Testis (tissue), 3 donors: Measurements from ENCODE around the gene ZNF236. TPM values are rescaled to one million over a fixed set of nuclear protein-coding genes. Genes with fewer than 3 reads are reported as not detected.
"Not testable (repeated sequence)": the region's sequence is repeated elsewhere in the genome, so short reads cannot be mapped to it uniquely, and the experiment has no call there.

Experiments
- DNase-seq: peaks from one replicate; pipeline ENCODE4 v3.0.0-alpha.2; 2019
- H3K27ac ChIP-seq, 2 donors: fragments of 200-600 bp; sonication (generic); one replicate each; pipeline ENCODE4 v1.5.1; 2019
- H3K27me3 ChIP-seq: fragments of 200-600 bp; sonication (generic); one replicate; pipeline ENCODE4 v1.5.1; 2019
- H3K36me3 ChIP-seq: fragments of 200-600 bp; sonication (generic); one replicate; pipeline ENCODE4 v1.5.1; 2017; ENCODE audit warnings: low read depth; ENCODE audit errors: missing control alignments
- H3K4me1 ChIP-seq: fragments of 200-600 bp; sonication (generic); one replicate; pipeline ENCODE4 v1.5.1; 2019
- H3K4me3 ChIP-seq, 2 donors: fragments of 200-600 bp; sonication (generic); one replicate each; pipeline ENCODE4 v1.5.1; 2017 to 2019
- H3K9me3 ChIP-seq: fragments of 200-600 bp; sonication (generic); one replicate; pipeline ENCODE4 v1.5.1; 2017
- CTCF ChIP-seq, 3 experiments: fragments of 450-650 bp in 2 of 3; fragments of 200-600 bp in 1 of 3; sonication (generic) in 1 of 3; IDR thresholded peaks; one replicate each; pipeline ENCODE4 v1.5.1; 2016 to 2019; ENCODE audit warnings: antibody characterized with exemption in 3 of 3, mild to moderate bottlenecking in 2 of 3, moderate library complexity in 1 of 3
- POLR2A ChIP-seq: fragments of 450-650 bp; IDR thresholded peaks from one replicate; pipeline ENCODE4 v1.6.1; 2017; ENCODE audit warnings: antibody characterized with exemption, mild to moderate bottlenecking, moderate library complexity
- WGBS, 2 donors: methylation state at CpG; one replicate each; pipeline ENCODE4 v1.1.5; 2018; 5-methylcytosine and 5-hydroxymethylcytosine counted together
- intact Hi-C: fragments of 100-400 bp; cut with DNase I; formaldehyde crosslinking; loops from one replicate; pipeline ENCODE4 v1.15.1; 2023; ENCODE audit warnings: low total_unique reads
- polyA plus RNA-seq: library from polyadenylated mRNA; stranded (reverse); fragments of 350-450 nt; fragmentation: Illumina TruSeq; extraction: RNeasy Lipid Tissue Mini Kit (QIAGEN cat#74804); gene quantifications from one replicate; pipeline ENCODE4 v1.2.3, GENCODE V29; 2014; ENCODE audit warnings: low read depth, low replicate concordance; ENCODE audit not compliant: insufficient read depth
- total RNA-seq, 2 donors: library from RNA; depleted of rRNA; stranded (reverse); fragments of >200 nt; gene quantifications; one replicate each; pipeline ENCODE4 v1.2.3, GENCODE V29; 2016

The ZNF236 gene
- total and polyA plus RNA-seq, 3 donors from 2014 or later, result 19.5 to 58.2 (median 53.9) TPM

GRCh38 chr18:76808561-76808960 lies 13.8 kb upstream of the ZNF236 start:
- WGBS, 2 donors, result 88 to 92% methylated on average over 10 of the region's 10 CpGs
- Histone ChIP-seq H3K27ac (no peak overlapping the region), H3K4me1 (peaks cover 5% of the 10 kb centered on the region), H3K4me3 (no peak overlapping the region), H3K27me3 (no peaks in the 10 kb centered on the region), H3K9me3 (no peaks in the 10 kb centered on the region), H3K36me3 (no peaks in the 10 kb centered on the region)
- intact Hi-C loops, result loop anchor here (10.0 kb wide), 2 partner anchors 66 to 176 kb away; no protein-coding TSS in a partner anchor
- TF ChIP-seq POLR2A (no peak), CTCF (IDR thresholded peaks at IDR 0.05) (no peak)
- DNase-seq, result peak; percentile 6

GRCh38 chr18:76811530-76811929 lies 10.8 kb upstream of the ZNF236 start:
- H3K4me1 ChIP-seq, intact Hi-C loops, DNase-seq, H3K36me3 ChIP-seq, H3K27me3 ChIP-seq, H3K9me3 ChIP-seq, H3K27ac ChIP-seq, H3K4me3 ChIP-seq: not testable (repeated sequence)
- WGBS, 2 donors, result 92 to 93% methylated on average over 7 of the region's 7 CpGs

- intact Hi-C loops, result no loop called here
- H3K27ac ChIP-seq, result no peak overlapping the region
- H3K27me3 ChIP-seq, result no peaks in the 10 kb centered on the region
- WGBS, 2 donors, result 86 to 87% methylated on average over 11 of the region's 11 CpGs
- no peak for DNase-seq
- no peaks in the 10 kb centered on the region for H3K4me1 ChIP-seq
- H3K36me3 ChIP-seq, result no peaks in the 10 kb centered on the region
- no peaks in the 10 kb centered on the region for H3K9me3 ChIP-seq
- no peak overlapping the region for H3K4me3 ChIP-seq
- TF ChIP-seq POLR2A, result no peak
- no peak for TF ChIP-seq CTCF (IDR thresholded peaks at IDR 0.05)
Observed at GRCh38 chr18:76814256-76814655, 8.1 kb upstream of the ZNF236 start.

GRCh38 chr18:76816127-76816526 lies 6.2 kb upstream of the ZNF236 start:
- Histone ChIP-seq H3K36me3 (no peaks in the 10 kb centered on the region), H3K9me3 (no peaks in the 10 kb centered on the region), H3K4me1 (peaks cover 5% of the 10 kb centered on the region), H3K27ac (no peak overlapping the region), H3K27me3 (no peaks in the 10 kb centered on the region), H3K4me3 (no peak overlapping the region)
- intact Hi-C loops, result no loop called here
- 70 to 84% methylated on average over 8 of the region's 8 CpGs for WGBS, 2 donors
- TF ChIP-seq POLR2A (no peak), CTCF (IDR thresholded peaks at IDR 0.05) (no peak)
- no peak for DNase-seq

- Histone ChIP-seq H3K27ac (no peak overlapping the region), H3K4me3 (no peak overlapping the region), H3K27me3 (no peaks in the 10 kb centered on the region), H3K4me1 (peaks cover 8% of the 10 kb centered on the region), H3K9me3 (no peaks in the 10 kb centered on the region), H3K36me3 (no peaks in the 10 kb centered on the region)
- 85% methylated on average over 15 to 17 of the region's 17 CpGs for WGBS, 2 donors
- DNase-seq, result no peak
- intact Hi-C loops, result no loop called here
- TF ChIP-seq CTCF (IDR thresholded peaks at IDR 0.05) (no peak), POLR2A (no peak)
Observed at GRCh38 chr18:76817888-76818611, 4.3 kb upstream of the ZNF236 start.
